K562 (cell line): ENCODE results near the gene RANBP6. TPM values are rescaled to one million over a fixed set of nuclear protein-coding genes. Genes with fewer than 3 reads are reported as not detected.

ENCODE experiments used
- MAFF ChIP-seq: IDR thresholded peaks from 2 replicates; pipeline ENCODE4 v1.6.1; 2012; ENCODE audit warnings: low read length, improper control_type of control experiment
- MAFG ChIP-seq: fragments of 450-650 bp; conservative IDR thresholded peaks from 2 replicates; pipeline ENCODE4 v1.6.1; 2016; ENCODE audit warnings: missing genetic modification characterization, missing compliant biosample characterization
- REST ChIP-seq, 2 experiments: fragments of 450-650 bp; formaldehyde crosslinking in 1 of 2; IDR thresholded peaks; 2 replicates each; pipeline versions ENCODE4 v1.4.0 to v1.6.1; 2014 to 2020; ENCODE audit warnings: mild to moderate bottlenecking in 2 of 2, borderline replicate concordance in 1 of 2, low read depth in 1 of 2
- ZNF318 ChIP-seq, 2 experiments: fragments of 450-650 bp; IDR thresholded peaks; 2 replicates each; pipeline ENCODE4 v1.6.1; 2016; ENCODE audit warnings: mild to moderate bottlenecking in 2 of 2, borderline replicate concordance in 1 of 2, low read depth in 1 of 2, moderate library complexity in 1 of 2
- ZNF644 ChIP-seq: fragments of 200-800 bp; sonication (Bioruptor generic); IDR thresholded peaks from 2 replicates; pipeline ENCODE4 v1.6.1; 2016; ENCODE audit warnings: low read depth, missing genetic modification characterization, missing compliant biosample characterization
- polyA plus RNA-seq, 8 experiments: library from polyadenylated mRNA; depleted of rRNA in 4 of 8; stranded (reverse) in 5 of 8; unstranded in 3 of 8; fragments of >200 nt; fragmentation: Nextera tagmentation in 2 of 8; fragmentation: Illumina TruSeq in 1 of 8; extraction: Ambion mirVana in 2 of 8; extraction: Trizol in 1 of 8; gene quantifications; 2 replicates each; pipeline versions ENCODE4 v1.2.1 to v1.2.3, GENCODE V29; 2011 to 2014; ENCODE audit warnings: inconsistent platforms in 1 of 8, missing spikeins in 1 of 8
- total RNA-seq, 7 experiments: library from RNA; depleted of rRNA in 6 of 7; stranded (reverse); fragments of >200 nt in 6 of 7; fragmentation: Illumina TruSeq in 2 of 7; extraction: Trizol in 2 of 7; gene quantifications; 2 replicates each; pipeline versions ENCODE4 v1.2.1 to v1.2.3, GENCODE V29; 2011 to 2021; ENCODE audit warnings: low replicate concordance in 1 of 7

Gene RANBP6
- total and polyA plus RNA-seq, 9 of the 15 experiments (the other 6 are each of a cell fraction or from before 2014, with no cell fraction given): 10.4 to 19.9 (median 11.5) TPM

- peak; percentile 76 for TF ChIP-seq REST (IDR thresholded peaks at IDR 0.05; ENCODE audit: borderline replicate concordance)
- TF ChIP-seq REST (CRISPR knock-in tag; IDR thresholded peaks at IDR 0.05; ENCODE audit: low read depth): no peak
- TF ChIP-seq MAFG (tag): no peak
- no peak for TF ChIP-seq ZNF318 (IDR thresholded peaks at IDR 0.05; ENCODE audit: borderline replicate concordance in 1 of 2, low read depth in 1 of 2)
- TF ChIP-seq MAFF: 0 out of 2 replicates have a peak, but pooled peaks have one; percentile 19
- no peak for TF ChIP-seq ZNF644 (tag)
Observed at GRCh38 chr9:6055216-6055615, 39.8 kb upstream of the RANBP6 start (continued).
